ENCODE measurements around the gene SMAD3. TPM values are rescaled to one million over a fixed set of nuclear protein-coding genes. Genes with fewer than 3 reads are reported as not detected.
A peak's percentile ranks its signal among the peaks of the same experiment; 100 is the strongest.

SMAD3 gene
- total RNA-seq, 1 donor from 2014 or later, result 18.8 TPM

DNA sequence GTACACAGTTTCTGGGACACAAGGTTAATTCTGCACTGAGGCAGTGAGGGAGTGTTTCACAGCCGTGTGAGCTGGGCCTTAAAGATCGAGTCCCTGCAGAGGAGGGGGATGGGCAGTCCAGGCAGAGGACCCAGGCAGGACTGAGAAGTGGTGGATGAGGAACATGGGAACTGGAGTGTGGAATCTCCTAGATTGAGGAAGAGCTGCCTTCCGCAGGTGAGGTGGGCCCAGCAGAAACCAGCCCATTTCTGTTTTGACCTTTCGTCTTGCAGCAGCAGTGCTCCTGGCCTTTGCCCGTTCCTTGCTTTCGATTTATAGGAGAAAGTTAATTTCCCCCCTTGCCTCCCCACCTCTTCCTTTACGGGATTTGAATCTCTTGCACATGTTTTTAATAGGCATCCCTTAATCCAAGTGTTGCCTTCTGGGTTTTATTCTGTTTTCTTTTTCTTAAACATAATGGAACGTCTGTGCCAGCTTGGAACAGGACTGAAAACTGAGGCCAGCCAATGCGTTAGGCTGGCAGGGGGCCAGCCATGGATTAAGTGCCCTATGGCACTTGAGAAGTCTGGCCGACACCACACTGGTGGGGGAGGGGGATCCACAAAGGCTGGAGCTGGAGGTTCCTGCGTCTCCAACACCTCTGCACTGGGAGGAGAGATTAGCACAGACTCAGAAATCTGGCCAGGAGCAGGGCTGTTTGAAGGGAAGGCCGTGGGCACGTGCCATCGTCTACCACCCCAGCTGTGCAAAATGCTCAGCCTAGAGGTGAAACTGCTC lies 111.0 kb downstream of the SMAD3 start:
- H3K9me3 ChIP-seq (replicated peaks), result no peaks in the 10 kb centered on the region
- H3K27me3 ChIP-seq (ENCODE audit: low read depth), result no peaks in the 10 kb centered on the region
- no peak overlapping the region for H3K4me3 ChIP-seq
- TF ChIP-seq, protein P1, sequence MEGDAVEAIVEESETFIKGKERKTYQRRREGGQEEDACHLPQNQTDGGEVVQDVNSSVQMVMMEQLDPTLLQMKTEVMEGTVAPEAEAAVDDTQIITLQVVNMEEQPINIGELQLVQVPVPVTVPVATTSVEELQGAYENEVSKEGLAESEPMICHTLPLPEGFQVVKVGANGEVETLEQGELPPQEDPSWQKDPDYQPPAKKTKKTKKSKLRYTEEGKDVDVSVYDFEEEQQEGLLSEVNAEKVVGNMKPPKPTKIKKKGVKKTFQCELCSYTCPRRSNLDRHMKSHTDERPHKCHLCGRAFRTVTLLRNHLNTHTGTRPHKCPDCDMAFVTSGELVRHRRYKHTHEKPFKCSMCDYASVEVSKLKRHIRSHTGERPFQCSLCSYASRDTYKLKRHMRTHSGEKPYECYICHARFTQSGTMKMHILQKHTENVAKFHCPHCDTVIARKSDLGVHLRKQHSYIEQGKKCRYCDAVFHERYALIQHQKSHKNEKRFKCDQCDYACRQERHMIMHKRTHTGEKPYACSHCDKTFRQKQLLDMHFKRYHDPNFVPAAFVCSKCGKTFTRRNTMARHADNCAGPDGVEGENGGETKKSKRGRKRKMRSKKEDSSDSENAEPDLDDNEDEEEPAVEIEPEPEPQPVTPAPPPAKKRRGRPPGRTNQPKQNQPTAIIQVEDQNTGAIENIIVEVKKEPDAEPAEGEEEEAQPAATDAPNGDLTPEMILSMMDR (IDR thresholded peaks at IDR 0.05; ENCODE audit: borderline replicate concordance), result no peak
- H3K4me1 ChIP-seq, result peaks cover 49% of the 10 kb centered on the region
- peak; percentile 68 for DNase-seq
- intact Hi-C loops (cut with micrococcal nuclease), result no loop called here
- H3K36me3 ChIP-seq, result peaks cover 37% of the 10 kb centered on the region
- peak overlapping the region; percentile 40 for H3K27ac ChIP-seq (replicated peaks)

DNA sequence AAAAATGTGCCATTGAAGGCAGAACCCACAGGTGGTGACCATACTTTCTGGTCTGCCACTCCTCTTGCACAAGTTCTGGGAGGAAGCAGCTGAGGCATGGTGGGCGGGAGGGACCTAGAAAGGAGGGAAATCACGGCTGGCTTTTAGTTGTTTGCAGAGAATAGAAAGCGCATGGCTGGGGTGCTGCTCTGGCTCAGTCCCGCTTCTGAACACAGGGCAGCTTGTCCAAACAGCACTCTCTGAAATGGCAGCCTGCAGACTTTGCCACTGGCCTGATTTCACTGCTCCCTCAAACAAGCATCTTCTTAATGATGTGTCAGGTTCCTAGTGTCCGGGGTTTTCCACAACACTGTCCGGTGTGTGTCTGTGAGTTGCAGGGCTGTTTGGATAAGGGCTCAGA lies 112.3 kb downstream of the SMAD3 start:
- Histone ChIP-seq H3K27me3 (ENCODE audit: low read depth) (no peaks in the 10 kb centered on the region), H3K9me3 (replicated peaks) (no peaks in the 10 kb centered on the region), H3K36me3 (peaks cover 38% of the 10 kb centered on the region), H3K4me1 (peaks cover 49% of the 10 kb centered on the region), H3K27ac (replicated peaks) (peak overlapping the region; percentile 38), H3K4me3 (no peak overlapping the region)
- intact Hi-C loops (cut with micrococcal nuclease), result no loop called here
- DNase-seq, result no peak
- TF ChIP-seq, protein P1 (IDR thresholded peaks at IDR 0.05; ENCODE audit: borderline replicate concordance), result no peak

DNA sequence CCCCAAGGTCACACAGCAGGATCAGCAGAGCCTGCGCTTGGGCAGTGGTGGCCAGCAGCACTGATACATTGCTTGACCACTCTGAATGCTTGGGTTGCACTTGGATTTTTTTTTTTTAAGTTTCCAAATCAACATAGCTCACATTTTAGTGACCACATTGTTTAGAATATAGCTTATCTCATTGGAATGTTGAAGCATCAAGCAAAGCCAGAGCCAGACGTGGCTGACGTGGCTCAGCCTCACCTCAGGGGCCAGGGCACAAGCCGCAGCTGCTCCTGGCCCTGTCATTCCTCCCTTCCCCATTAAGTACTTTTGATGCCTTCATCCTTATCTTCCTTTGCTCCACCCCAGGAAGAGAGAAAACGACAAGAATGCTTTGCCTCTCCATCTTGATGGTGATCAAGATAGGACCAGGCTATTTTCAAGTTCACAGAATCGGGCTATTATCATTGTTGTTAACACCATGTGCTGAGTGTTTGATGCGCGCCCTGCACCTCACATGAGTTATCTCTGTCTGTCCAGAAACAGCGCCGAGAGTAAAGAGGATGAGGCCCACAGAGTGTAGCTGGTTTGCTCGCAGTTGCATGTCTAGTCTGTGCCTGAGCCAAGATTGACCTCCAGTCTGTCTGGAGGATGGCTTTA lies 113.3 kb downstream of the SMAD3 start:
- Histone ChIP-seq H3K27me3 (ENCODE audit: low read depth) (no peaks in the 10 kb centered on the region), H3K4me3 (no peak overlapping the region), H3K4me1 (peaks cover 49% of the 10 kb centered on the region), H3K36me3 (peaks cover 34% of the 10 kb centered on the region), H3K9me3 (replicated peaks) (no peaks in the 10 kb centered on the region), H3K27ac (replicated peaks) (peak overlapping the region; percentile 38)
- TF ChIP-seq, protein P1 (IDR thresholded peaks at IDR 0.05; ENCODE audit: borderline replicate concordance), result no peak
- intact Hi-C loops (cut with micrococcal nuclease), result no loop called here
- DNase-seq, result no peak

DNA sequence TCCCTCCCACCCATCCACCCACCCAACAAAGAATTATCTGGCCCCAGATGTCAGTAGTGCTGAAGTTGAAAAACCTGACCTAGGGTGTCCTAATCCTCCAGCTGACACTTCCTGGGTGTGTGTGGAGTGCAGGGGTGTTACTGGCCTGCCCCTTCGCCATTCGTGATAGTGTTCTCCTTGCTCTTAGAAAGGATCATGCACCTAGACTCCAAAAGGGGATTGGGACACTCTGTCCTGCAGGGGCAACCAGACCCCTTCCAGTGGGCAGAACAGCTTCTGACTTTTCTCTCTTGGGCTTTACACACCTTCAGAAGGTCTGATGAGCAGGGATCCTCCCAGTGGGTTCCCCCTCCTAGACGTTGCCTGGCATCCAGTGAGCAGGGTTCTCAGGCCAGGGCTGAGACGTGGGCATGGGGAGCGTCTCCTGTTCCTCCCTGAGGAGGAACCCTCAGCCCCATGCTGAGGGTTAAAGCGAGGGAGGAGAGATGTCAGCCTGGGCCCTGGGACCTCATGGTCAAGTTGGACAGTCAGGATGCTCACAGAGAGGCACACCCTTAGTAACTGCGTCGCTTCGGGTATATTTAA lies 114.1 kb downstream of the SMAD3 start:
- no peak overlapping the region for H3K4me3 ChIP-seq
- intact Hi-C loops (cut with micrococcal nuclease), result no loop called here
- DNase-seq, result no peak
- H3K27me3 ChIP-seq (ENCODE audit: low read depth), result no peaks in the 10 kb centered on the region
- TF ChIP-seq, protein P1 (IDR thresholded peaks at IDR 0.05; ENCODE audit: borderline replicate concordance), result no peak
- no peaks in the 10 kb centered on the region for H3K9me3 ChIP-seq (replicated peaks)
- no peak overlapping the region for H3K27ac ChIP-seq (replicated peaks)
- H3K4me1 ChIP-seq, result peaks cover 57% of the 10 kb centered on the region
- H3K36me3 ChIP-seq, result peaks cover 32% of the 10 kb centered on the region

DNA sequence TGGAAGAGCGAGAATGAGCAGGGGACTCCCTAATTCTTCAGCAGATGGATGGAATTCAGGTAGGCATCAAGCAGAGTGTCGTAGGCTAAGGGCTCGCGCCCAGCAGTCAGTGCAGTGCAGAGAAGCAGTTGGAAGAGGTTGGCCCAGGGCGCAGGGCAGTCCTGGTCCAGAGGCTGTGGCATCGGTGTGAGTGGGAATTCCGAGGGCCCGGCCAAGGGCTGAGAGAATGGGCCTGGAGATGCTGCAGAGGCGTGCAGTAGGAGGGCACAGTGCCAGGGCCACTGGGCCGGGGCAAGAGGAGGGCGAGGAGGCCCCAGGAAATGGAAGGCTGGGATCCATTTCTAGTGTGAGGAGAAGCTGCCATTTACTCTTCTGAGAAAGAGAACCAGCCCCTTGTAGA lies 114.6 kb downstream of the SMAD3 start:
- H3K4me3 ChIP-seq, result no peak overlapping the region
- H3K27ac ChIP-seq (replicated peaks), result no peak overlapping the region
- peaks cover 32% of the 10 kb centered on the region for H3K36me3 ChIP-seq
- peaks cover 58% of the 10 kb centered on the region for H3K4me1 ChIP-seq
- no peak for DNase-seq
- H3K27me3 ChIP-seq (ENCODE audit: low read depth), result no peaks in the 10 kb centered on the region
- no peaks in the 10 kb centered on the region for H3K9me3 ChIP-seq (replicated peaks)
- TF ChIP-seq, protein P1 (IDR thresholded peaks at IDR 0.05; ENCODE audit: borderline replicate concordance), result no peak
- intact Hi-C loops (cut with micrococcal nuclease), result no loop called here

All from left ventricle myocardium inferior (tissue), 1 donor.